PC-3 (cell line): ENCODE data around the gene CLNK. TPM values are rescaled to one million over a fixed set of nuclear protein-coding genes. Genes with fewer than 3 reads are reported as not detected.

ENCODE experiments used
- ATAC-seq: fragments of 200-7000 bp; cut with Tn5 transposase; 2 replicates; pipeline ENCODE4 v1.9.1; 2020; ENCODE audit warnings: mild to moderate bottlenecking, moderate library complexity
- BruUV-seq: library from RNA; stranded (reverse); fragments of 400-500 nt; replicated peaks from 2 replicates; lab custom pipeline; 2021; lab: Mats Ljungman, UMichigan
- CTCF ChIA-PET: fragments of 300-600 bp; sonication (Branson Sonifier 250); formaldehyde crosslinking; loops from one replicate; lab custom pipeline; 2022; ENCODE audit warnings: antibody characterized with exemption; lab: Charles Lee
- POLR2A ChIA-PET: fragments of 300-600 bp; sonication (Branson Sonifier 250); formaldehyde crosslinking; loops from one replicate; lab custom pipeline; 2022; ENCODE audit warnings: antibody characterized with exemption; ENCODE audit not compliant: unreplicated experiment; lab: Charles Lee
- DNase-seq: peaks from one replicate; pipeline ENCODE4 v3.0.0-alpha.2; 2015
- H2AFZ ChIP-seq: fragments of 300-600 bp; sonication (generic); 2 replicates; pipeline ENCODE4 v1.6.0; 2016; ENCODE audit warnings: antibody characterized with exemption, low read length
- H3F3A ChIP-seq: fragments of 300-600 bp; sonication (generic); one replicate; pipeline ENCODE4 v1.6.0; 2017; ENCODE audit warnings: antibody characterized with exemption, low read length, control low read depth, mild to moderate bottlenecking; ENCODE audit not compliant: unreplicated experiment
- H3K27ac ChIP-seq: fragments of 300-600 bp; sonication (generic); 2 replicates; pipeline ENCODE4 v1.5.1; 2016; ENCODE audit warnings: mild to moderate bottlenecking, low read length
- H3K27me3 ChIP-seq: fragments of 300-600 bp; sonication (generic); 2 replicates; pipeline ENCODE4 v1.6.1; 2016; ENCODE audit warnings: low read length, mixed read lengths
- H3K36me3 ChIP-seq: fragments of 300-600 bp; sonication (generic); 2 replicates; pipeline ENCODE4 v1.6.1; 2016; ENCODE audit warnings: low read depth, mixed run types, low read length, mixed read lengths
- H3K4me1 ChIP-seq: fragments of 300-600 bp; sonication (generic); 2 replicates; pipeline ENCODE4 v1.5.1; 2016; ENCODE audit warnings: low read length; ENCODE audit not compliant: insufficient read depth
- H3K4me2 ChIP-seq: fragments of 300-600 bp; sonication (generic); 2 replicates; pipeline ENCODE4 v1.6.0; 2016; ENCODE audit warnings: low read length
- H3K4me3 ChIP-seq: fragments of 300-600 bp; sonication (generic); 2 replicates; pipeline ENCODE4 v1.5.1; 2016; ENCODE audit warnings: mild to moderate bottlenecking, low read length, mixed read lengths
- H3K79me2 ChIP-seq: fragments of 300-600 bp; sonication (generic); 2 replicates; pipeline ENCODE4 v1.6.1; 2017; ENCODE audit warnings: low read length, mixed read lengths
- H3K9ac ChIP-seq: fragments of 300-600 bp; sonication (generic); 2 replicates; pipeline ENCODE4 v1.6.0; 2016; ENCODE audit warnings: mild to moderate bottlenecking, low read length
- H3K9me2 ChIP-seq: fragments of 300-600 bp; sonication (generic); replicated peaks from 2 replicates; pipeline ENCODE4 v1.6.1; 2016; ENCODE audit warnings: mixed run types, low read length, mixed read lengths
- H3K9me3 ChIP-seq: fragments of 300-600 bp; sonication (generic); 2 replicates; pipeline ENCODE4 v1.6.1; 2016; ENCODE audit warnings: low read length, mixed read lengths
- H4K20me1 ChIP-seq: fragments of 300-600 bp; sonication (generic); 2 replicates; pipeline ENCODE4 v1.6.1; 2016; ENCODE audit warnings: low read length, mixed read lengths
- EZH2 ChIP-seq: fragments of 300-600 bp; sonication (generic); IDR thresholded peaks from one replicate; pipeline ENCODE4 v1.6.1; 2017; ENCODE audit warnings: antibody characterized with exemption, mild to moderate bottlenecking, low read length; ENCODE audit not compliant: unreplicated experiment
- EZH2phosphoT487 ChIP-seq: fragments of 300-600 bp; sonication (generic); IDR thresholded peaks from 2 replicates; pipeline ENCODE4 v1.6.1; 2018; ENCODE audit warnings: mild to moderate bottlenecking, antibody characterized with exemption, low read length, borderline replicate concordance
- intact Hi-C: fragments of 100-400 bp; cut with micrococcal nuclease; formaldehyde crosslinking; loops from 2 replicates; pipeline ENCODE4 v1.9.0; 2023
- total RNA-seq: library from RNA; depleted of rRNA; stranded (reverse); fragments of >200 nt; gene quantifications from 2 replicates; pipeline ENCODE4 v1.2.3, GENCODE V29; 2014
- TF ChIP-seq, protein P1 (sequence below): fragments of 300-600 bp; sonication (generic); conservative IDR thresholded peaks from 2 replicates; pipeline ENCODE4 v1.5.1; 2017; ENCODE audit warnings: antibody characterized with exemption, low read depth, mild to moderate bottlenecking, low read length

Gene CLNK
- total RNA-seq, 1 experiment from 2014 or later = not detected

DNA sequence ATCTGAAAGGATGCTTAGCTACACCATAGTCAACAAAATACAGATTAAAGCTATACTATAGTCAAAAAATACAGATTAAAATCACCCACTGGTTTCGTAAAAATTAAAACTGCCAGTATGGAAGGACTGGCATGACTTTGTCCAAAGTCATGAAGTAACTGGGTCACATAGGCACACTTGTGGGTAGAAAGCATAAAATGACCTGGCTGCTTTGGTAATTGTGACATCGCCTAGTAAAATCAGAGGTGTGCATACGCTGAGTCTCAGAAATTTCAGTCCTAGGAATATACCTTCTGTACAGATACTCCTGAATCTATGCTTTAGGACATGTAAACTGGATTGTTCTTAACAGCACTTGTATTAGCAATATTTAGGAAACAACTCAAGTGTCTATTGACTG lies 28.1 kb downstream of the CLNK start:
- Histone ChIP-seq H3K4me1 (peaks cover 28% of the 10 kb centered on the region), H3K4me2 (peak overlapping the region; percentile 81), H3K9ac (peak overlapping the region; percentile 20; the same call in 1 of the 2 replicates), H4K20me1 (no peaks in the 10 kb centered on the region), H3K36me3 (no peaks in the 10 kb centered on the region), H3K27ac (peak overlapping the region; percentile 79), H3K9me2 (no peaks in the 10 kb centered on the region), H3F3A (peaks cover 4% of the 10 kb centered on the region), H3K27me3 (no peaks in the 10 kb centered on the region), H3K9me3 (no peaks in the 10 kb centered on the region), H3K79me2 (no peaks in the 10 kb centered on the region), H2AFZ (no peak overlapping the region), H3K4me3 (peak overlapping the region; percentile 57)
- BruUV-seq = no TSS peak
- TF ChIP-seq, protein P1, sequence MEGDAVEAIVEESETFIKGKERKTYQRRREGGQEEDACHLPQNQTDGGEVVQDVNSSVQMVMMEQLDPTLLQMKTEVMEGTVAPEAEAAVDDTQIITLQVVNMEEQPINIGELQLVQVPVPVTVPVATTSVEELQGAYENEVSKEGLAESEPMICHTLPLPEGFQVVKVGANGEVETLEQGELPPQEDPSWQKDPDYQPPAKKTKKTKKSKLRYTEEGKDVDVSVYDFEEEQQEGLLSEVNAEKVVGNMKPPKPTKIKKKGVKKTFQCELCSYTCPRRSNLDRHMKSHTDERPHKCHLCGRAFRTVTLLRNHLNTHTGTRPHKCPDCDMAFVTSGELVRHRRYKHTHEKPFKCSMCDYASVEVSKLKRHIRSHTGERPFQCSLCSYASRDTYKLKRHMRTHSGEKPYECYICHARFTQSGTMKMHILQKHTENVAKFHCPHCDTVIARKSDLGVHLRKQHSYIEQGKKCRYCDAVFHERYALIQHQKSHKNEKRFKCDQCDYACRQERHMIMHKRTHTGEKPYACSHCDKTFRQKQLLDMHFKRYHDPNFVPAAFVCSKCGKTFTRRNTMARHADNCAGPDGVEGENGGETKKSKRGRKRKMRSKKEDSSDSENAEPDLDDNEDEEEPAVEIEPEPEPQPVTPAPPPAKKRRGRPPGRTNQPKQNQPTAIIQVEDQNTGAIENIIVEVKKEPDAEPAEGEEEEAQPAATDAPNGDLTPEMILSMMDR = no peak
- TF ChIP-seq EZH2 (no peak), EZH2phosphoT487 (no peak)
- no peak for DNase-seq
- intact Hi-C loops = loop anchor here (5.0 kb wide), 2 partner anchors 36 to 44 kb away; no protein-coding TSS in a partner anchor
- ChIA-PET POLR2A (interaction anchor here (0.7 kb wide), 2 partner anchors 51 to 822 kb away, joined by 4 to 7 read pairs; no protein-coding TSS in a partner anchor), CTCF (interaction anchor here (0.7 kb wide), 1 partner anchor 56 kb away, joined by 3 read pairs; no protein-coding TSS in a partner anchor)
- ATAC-seq = peak; percentile 13

- H3K4me3 ChIP-seq = peak overlapping the region; percentile 57
- POLR2A ChIA-PET = no interaction called here
- no TSS peak for BruUV-seq
- peak overlapping the region; percentile 81 for H3K4me2 ChIP-seq
- H3K36me3 ChIP-seq = no peaks in the 10 kb centered on the region
- TF ChIP-seq EZH2phosphoT487 (no peak), EZH2 (no peak)
- TF ChIP-seq, protein P1 = no peak
- peak; percentile 64 for ATAC-seq
- no peaks in the 10 kb centered on the region for H3K27me3 ChIP-seq
- peak; percentile 71 for DNase-seq
- H3K79me2 ChIP-seq = no peaks in the 10 kb centered on the region
- H3K9me3 ChIP-seq = no peaks in the 10 kb centered on the region
- peak overlapping the region; percentile 64; the same call in 1 of the 2 replicates for H2AFZ ChIP-seq
- intact Hi-C loops = loop anchor here (5.0 kb wide), 2 partner anchors 36 to 44 kb away; no protein-coding TSS in a partner anchor
- peak overlapping the region; percentile 20; the same call in 1 of the 2 replicates for H3K9ac ChIP-seq
- H3K27ac ChIP-seq = peak overlapping the region; percentile 79
- no peaks in the 10 kb centered on the region for H3K9me2 ChIP-seq
- peaks cover 4% of the 10 kb centered on the region for H3F3A ChIP-seq
- H3K4me1 ChIP-seq = peaks cover 28% of the 10 kb centered on the region
- H4K20me1 ChIP-seq = no peaks in the 10 kb centered on the region
- CTCF ChIA-PET = interaction anchor here (0.7 kb wide), 1 partner anchor 56 kb away, joined by 3 read pairs; no protein-coding TSS in a partner anchor
Measured at GRCh38 chr4:10655968-10656367, 28.6 kb downstream of the CLNK start.

DNA sequence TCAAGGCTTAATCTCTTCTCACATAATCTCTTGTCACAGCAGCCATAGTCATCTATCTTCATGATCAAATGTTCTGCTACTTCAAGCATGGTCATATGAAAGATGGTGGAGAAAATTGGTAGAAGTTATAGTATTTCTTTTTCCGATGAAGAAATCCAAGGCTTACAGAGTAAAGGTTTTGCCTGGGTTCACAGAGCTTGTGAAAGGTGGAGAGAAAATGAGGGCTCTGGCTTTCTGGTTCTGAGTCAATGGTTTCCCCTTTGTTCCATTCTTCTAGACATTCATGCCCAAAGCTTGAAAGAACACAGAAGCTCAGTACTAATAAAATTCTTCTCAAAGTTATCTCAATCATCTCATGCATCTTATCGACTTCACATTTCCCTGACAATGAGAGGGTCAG lies 36.1 kb downstream of the CLNK start:
- Histone ChIP-seq H3K4me1 (no peaks in the 10 kb centered on the region), H3K4me3 (no peak overlapping the region), H3F3A (no peaks in the 10 kb centered on the region), H3K27me3 (no peaks in the 10 kb centered on the region), H4K20me1 (no peaks in the 10 kb centered on the region), H3K9me3 (0 out of 2 replicates have a peak, but pooled peaks cover 6% of the 10 kb centered on the region), H3K9me2 (no peaks in the 10 kb centered on the region), H3K4me2 (no peak overlapping the region), H3K36me3 (no peaks in the 10 kb centered on the region), H3K79me2 (no peaks in the 10 kb centered on the region), H2AFZ (no peak overlapping the region), H3K27ac (no peak overlapping the region), H3K9ac (no peak overlapping the region)
- intact Hi-C loops = no loop called here
- BruUV-seq = no TSS peak
- ChIA-PET CTCF (no interaction called here), POLR2A (no interaction called here)
- DNase-seq (no peak), ATAC-seq (no peak)
- TF ChIP-seq, protein P1 = no peak
- no peak for TF ChIP-seq EZH2phosphoT487
- TF ChIP-seq EZH2 = no peak
